K562 (cell line): ENCODE data around the gene CYB5RL. TPM values are rescaled to one million over a fixed set of nuclear protein-coding genes. Genes with fewer than 3 reads are reported as not detected.

ENCODE experiments used
- ATF1 ChIP-seq, 2 experiments: fragments of 450-650 bp in 1 of 2; IDR thresholded peaks; 2 replicates each; pipeline ENCODE4 v1.6.1; 2016; ENCODE audit warnings: missing compliant biosample characterization in 1 of 2, missing genetic modification characterization in 1 of 2
- ATF7 ChIP-seq: fragments of 450-650 bp; IDR thresholded peaks from 2 replicates; pipeline ENCODE4 v1.7.1; 2014; ENCODE audit warnings: mild to moderate bottlenecking, moderate library complexity
- BCL6 ChIP-seq: fragments of 250-450 bp; sonication (Bioruptor Pico); IDR thresholded peaks from 2 replicates; pipeline ENCODE4 v1.4.0; 2020
- BHLHE40 ChIP-seq: IDR thresholded peaks from 2 replicates; pipeline ENCODE4 v1.6.1; 2011; ENCODE audit warnings: low read length, improper control_type of control experiment
- BMI1 ChIP-seq: fragments of 150-350 bp; IDR thresholded peaks from 2 replicates; pipeline ENCODE4 v1.6.1; 2014; ENCODE audit warnings: low read length
- CTBP1 ChIP-seq: fragments of 450-650 bp; IDR thresholded peaks from 2 replicates; pipeline ENCODE4 v1.6.1; 2016; ENCODE audit warnings: borderline replicate concordance
- ELF4 ChIP-seq: fragments of 450-650 bp; formaldehyde crosslinking; IDR thresholded peaks from 2 replicates; pipeline ENCODE4 v1.4.0; 2022; ENCODE audit warnings: missing genetic modification characterization
- HNRNPUL1 ChIP-seq: fragments of 200-400 bp; formaldehyde crosslinking; IDR thresholded peaks from 2 replicates; pipeline ENCODE4 v1.6.1; 2017; ENCODE audit warnings: low read length
- MCM7 ChIP-seq, 2 experiments: fragments of 450-650 bp; IDR thresholded peaks; 2 replicates each; pipeline ENCODE4 v1.6.1; 2016 to 2018
- MTA2 ChIP-seq: fragments of 450-650 bp; IDR thresholded peaks from 2 replicates; pipeline ENCODE4 v1.6.1; 2016; ENCODE audit warnings: low read depth
- MXI1 ChIP-seq: IDR thresholded peaks from 2 replicates; pipeline ENCODE4 v1.6.1; 2011; ENCODE audit warnings: low read depth, mild to moderate bottlenecking, improper control_type of control experiment, low read length
- NR2F6 ChIP-seq: fragments of 450-650 bp; formaldehyde crosslinking; IDR thresholded peaks from 2 replicates; pipeline ENCODE4 v1.4.0; 2020; ENCODE audit warnings: mild to moderate bottlenecking
- POLR2G ChIP-seq: fragments of 200-400 bp; formaldehyde crosslinking; IDR thresholded peaks from 2 replicates; pipeline ENCODE4 v1.6.1; 2017; ENCODE audit warnings: low read depth, mild to moderate bottlenecking, antibody characterized with exemption, low read length, moderate library complexity
- SMAD1 ChIP-seq: fragments of 150-350 bp; IDR thresholded peaks from 2 replicates; pipeline ENCODE4 v1.6.1; 2014; ENCODE audit warnings: low read length, low read depth; ENCODE audit not compliant: partially characterized antibody
- TCF3 ChIP-seq: sonication (generic); formaldehyde crosslinking; IDR thresholded peaks from 2 replicates; pipeline ENCODE4 v1.4.0; 2020; ENCODE audit warnings: mild to moderate bottlenecking, missing genetic modification reagents
- TCF7L2 ChIP-seq: fragments of 150-350 bp; IDR thresholded peaks from 2 replicates; pipeline ENCODE4 v1.6.1; 2016; ENCODE audit warnings: low read depth, mild to moderate bottlenecking, low read length, moderate library complexity
- U2AF1 ChIP-seq: fragments of 200-400 bp; formaldehyde crosslinking; optimal IDR thresholded peaks from 2 replicates; pipeline ENCODE3; 2017; ENCODE audit warnings: mild to moderate bottlenecking, low read depth, low read length, moderate library complexity
- ZBTB17 ChIP-seq: fragments of 450-650 bp; formaldehyde crosslinking; IDR thresholded peaks from 2 replicates; pipeline ENCODE4 v1.4.0; 2020; ENCODE audit warnings: mild to moderate bottlenecking
- ZNF764 ChIP-seq: fragments of 250-450 bp; sonication (Bioruptor Pico); IDR thresholded peaks from 2 replicates; pipeline ENCODE4 v1.4.0; 2020; ENCODE audit warnings: low read depth, mild to moderate bottlenecking, moderate library complexity
- polyA plus RNA-seq, 8 experiments: library from polyadenylated mRNA; depleted of rRNA in 4 of 8; stranded (reverse) in 5 of 8; unstranded in 3 of 8; fragments of >200 nt; fragmentation: Nextera tagmentation in 2 of 8; fragmentation: Illumina TruSeq in 1 of 8; extraction: Ambion mirVana in 2 of 8; extraction: Trizol in 1 of 8; gene quantifications; 2 replicates each; pipeline versions ENCODE4 v1.2.1 to v1.2.3, GENCODE V29; 2011 to 2014; ENCODE audit warnings: inconsistent platforms in 1 of 8, missing spikeins in 1 of 8
- total RNA-seq, 7 experiments: library from RNA; depleted of rRNA in 6 of 7; stranded (reverse); fragments of >200 nt in 6 of 7; fragmentation: Illumina TruSeq in 2 of 7; extraction: Trizol in 2 of 7; gene quantifications; 2 replicates each; pipeline versions ENCODE4 v1.2.1 to v1.2.3, GENCODE V29; 2011 to 2021; ENCODE audit warnings: low replicate concordance in 1 of 7
- TF ChIP-seq, protein P1 (sequence below): conservative IDR thresholded peaks from 2 replicates; pipeline ENCODE4 v1.6.1; 2011; ENCODE audit warnings: low read depth, mild to moderate bottlenecking, low read length; ENCODE audit not compliant: control insufficient read depth
- TF ChIP-seq, protein P2 (sequence below): fragments of 250-450 bp; sonication (Bioruptor Pico); IDR thresholded peaks from 2 replicates; pipeline ENCODE4 v1.8.0; 2021; ENCODE audit warnings: borderline replicate concordance, mild to moderate bottlenecking, moderate library complexity; ENCODE audit not compliant: poor library complexity, severe bottlenecking
- TF ChIP-seq, protein P3 (sequence below): fragments of 250-450 bp; sonication (Bioruptor Pico); IDR thresholded peaks from 2 replicates; pipeline ENCODE4 v1.4.0; 2020; ENCODE audit warnings: mild to moderate bottlenecking, moderate library complexity

CYB5RL gene
- total and polyA plus RNA-seq, 9 of the 15 experiments (the other 6 are each of a cell fraction or from before 2014, with no cell fraction given): 7.9 to 18.0 (median 11.2) TPM

DNA sequence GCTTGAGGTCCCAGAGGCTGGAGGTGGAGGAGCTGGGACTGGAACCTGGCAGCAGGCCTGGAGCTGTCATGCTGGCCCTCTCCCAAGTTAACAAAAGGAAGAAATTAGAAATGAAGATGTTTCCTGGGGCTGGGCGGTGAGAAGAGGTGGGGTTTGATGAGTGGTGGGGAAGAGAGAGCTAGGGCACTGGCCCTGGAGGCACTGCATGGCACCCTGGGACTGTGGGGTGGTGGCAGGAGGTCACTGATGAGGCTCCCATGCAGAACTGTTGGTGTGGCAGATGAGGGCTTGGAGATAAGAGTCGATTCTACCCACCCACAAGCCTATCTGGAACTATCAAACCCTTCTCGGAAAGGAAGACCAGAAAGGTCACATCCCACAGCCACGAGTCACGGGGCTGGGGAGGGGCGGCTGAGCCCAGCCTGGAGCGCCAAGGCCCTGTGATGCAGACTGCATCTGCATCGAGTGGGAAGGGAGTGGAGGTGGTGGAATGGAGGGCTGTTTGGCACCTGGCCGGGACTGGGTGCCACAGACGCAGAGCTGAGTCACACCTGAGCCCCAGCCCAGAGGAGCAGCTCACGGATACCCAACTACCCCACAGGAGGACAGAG is 29.6 kb upstream of the CYB5RL start (continued):
- TF ChIP-seq, protein P1, sequence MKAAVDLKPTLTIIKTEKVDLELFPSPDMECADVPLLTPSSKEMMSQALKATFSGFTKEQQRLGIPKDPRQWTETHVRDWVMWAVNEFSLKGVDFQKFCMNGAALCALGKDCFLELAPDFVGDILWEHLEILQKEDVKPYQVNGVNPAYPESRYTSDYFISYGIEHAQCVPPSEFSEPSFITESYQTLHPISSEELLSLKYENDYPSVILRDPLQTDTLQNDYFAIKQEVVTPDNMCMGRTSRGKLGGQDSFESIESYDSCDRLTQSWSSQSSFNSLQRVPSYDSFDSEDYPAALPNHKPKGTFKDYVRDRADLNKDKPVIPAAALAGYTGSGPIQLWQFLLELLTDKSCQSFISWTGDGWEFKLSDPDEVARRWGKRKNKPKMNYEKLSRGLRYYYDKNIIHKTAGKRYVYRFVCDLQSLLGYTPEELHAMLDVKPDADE: no peak
- TF ChIP-seq ATF1 (CRISPR knock-in tag; IDR thresholded peaks at IDR 0.05) (no peak), ATF1 (tag; IDR thresholded peaks at IDR 0.05) (no peak), MTA2 (no peak), SMAD1 (no peak), U2AF1 (no peak), TCF7L2 (no peak), MCM7 (IDR thresholded peaks at IDR 0.05) (no peak), NR2F6 (CRISPR knock-in tag) (no peak), CTBP1 (peak; percentile 50; the same call in 1 of the 2 replicates), ZNF764 (CRISPR knock-in tag) (no peak), ATF7 (no peak), TCF3 (CRISPR knock-in tag) (peak; percentile 21), ZBTB17 (CRISPR knock-in tag) (0 out of 2 replicates have a peak, but pooled peaks have one; percentile 12), POLR2G (peak; percentile 31; the same call in 1 of the 2 replicates), ELF4 (0 out of 2 replicates have a peak, but pooled peaks have one; percentile 48), HNRNPUL1 (no peak), BCL6 (CRISPR knock-in tag) (no peak), BHLHE40 (0 out of 2 replicates have a peak, but pooled peaks have one; percentile 5), BMI1 (no peak), MXI1 (no peak)
- TF ChIP-seq, protein P2, sequence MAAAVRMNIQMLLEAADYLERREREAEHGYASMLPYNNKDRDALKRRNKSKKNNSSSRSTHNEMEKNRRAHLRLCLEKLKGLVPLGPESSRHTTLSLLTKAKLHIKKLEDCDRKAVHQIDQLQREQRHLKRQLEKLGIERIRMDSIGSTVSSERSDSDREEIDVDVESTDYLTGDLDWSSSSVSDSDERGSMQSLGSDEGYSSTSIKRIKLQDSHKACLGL (CRISPR knock-in tag): no peak
- TF ChIP-seq, protein P3, sequence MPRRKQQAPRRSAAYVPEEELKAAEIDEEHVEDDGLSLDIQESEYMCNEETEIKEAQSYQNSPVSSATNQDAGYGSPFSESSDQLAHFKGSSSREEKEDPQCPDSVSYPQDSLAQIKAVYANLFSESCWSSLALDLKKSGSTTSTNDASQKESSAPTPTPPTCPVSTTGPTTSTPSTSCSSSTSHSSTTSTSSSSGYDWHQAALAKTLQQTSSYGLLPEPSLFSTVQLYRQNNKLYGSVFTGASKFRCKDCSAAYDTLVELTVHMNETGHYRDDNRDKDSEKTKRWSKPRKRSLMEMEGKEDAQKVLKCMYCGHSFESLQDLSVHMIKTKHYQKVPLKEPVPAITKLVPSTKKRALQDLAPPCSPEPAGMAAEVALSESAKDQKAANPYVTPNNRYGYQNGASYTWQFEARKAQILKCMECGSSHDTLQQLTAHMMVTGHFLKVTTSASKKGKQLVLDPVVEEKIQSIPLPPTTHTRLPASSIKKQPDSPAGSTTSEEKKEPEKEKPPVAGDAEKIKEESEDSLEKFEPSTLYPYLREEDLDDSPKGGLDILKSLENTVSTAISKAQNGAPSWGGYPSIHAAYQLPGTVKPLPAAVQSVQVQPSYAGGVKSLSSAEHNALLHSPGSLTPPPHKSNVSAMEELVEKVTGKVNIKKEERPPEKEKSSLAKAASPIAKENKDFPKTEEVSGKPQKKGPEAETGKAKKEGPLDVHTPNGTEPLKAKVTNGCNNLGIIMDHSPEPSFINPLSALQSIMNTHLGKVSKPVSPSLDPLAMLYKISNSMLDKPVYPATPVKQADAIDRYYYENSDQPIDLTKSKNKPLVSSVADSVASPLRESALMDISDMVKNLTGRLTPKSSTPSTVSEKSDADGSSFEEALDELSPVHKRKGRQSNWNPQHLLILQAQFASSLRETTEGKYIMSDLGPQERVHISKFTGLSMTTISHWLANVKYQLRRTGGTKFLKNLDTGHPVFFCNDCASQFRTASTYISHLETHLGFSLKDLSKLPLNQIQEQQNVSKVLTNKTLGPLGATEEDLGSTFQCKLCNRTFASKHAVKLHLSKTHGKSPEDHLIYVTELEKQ (CRISPR knock-in tag): no peak
